HepG2 (cell line): ENCODE data around the gene BSN. TPM values are rescaled to one million over a fixed set of nuclear protein-coding genes. Genes with fewer than 3 reads are reported as not detected.
A peak's percentile ranks its signal among the peaks of the same experiment; 100 is the strongest.

Experiments
- FOXO4 ChIP-seq: sonication (generic); formaldehyde crosslinking; conservative IDR thresholded peaks from 2 replicates; pipeline ENCODE4 v1.8.1; 2023; ENCODE audit warnings: missing genetic modification reagents
- HOXA9 ChIP-seq: sonication (generic); formaldehyde crosslinking; IDR thresholded peaks from 2 replicates; pipeline ENCODE4 v1.8.1; 2022; ENCODE audit warnings: missing genetic modification reagents, mild to moderate bottlenecking, moderate library complexity, borderline replicate concordance
- KDM5B ChIP-seq: sonication (generic); formaldehyde crosslinking; IDR thresholded peaks from 2 replicates; pipeline ENCODE4 v1.4.0; 2020; ENCODE audit warnings: missing genetic modification reagents, mild to moderate bottlenecking, borderline replicate concordance
- MXI1 ChIP-seq: IDR thresholded peaks from 3 replicates; pipeline ENCODE4 v1.6.1; 2012; ENCODE audit warnings: low read depth, low read length, inconsistent platforms, borderline replicate concordance
- NR3C1 ChIP-seq: sonication (generic); formaldehyde crosslinking; IDR thresholded peaks from 2 replicates; pipeline ENCODE4 v1.4.0; 2020; ENCODE audit warnings: missing genetic modification reagents
- ONECUT2 ChIP-seq: sonication (generic); formaldehyde crosslinking; IDR thresholded peaks from 2 replicates; pipeline ENCODE4 v1.4.0; 2020; ENCODE audit warnings: missing genetic modification reagents
- SATB2 ChIP-seq: sonication (generic); formaldehyde crosslinking; IDR thresholded peaks from 2 replicates; pipeline ENCODE4 v1.5.0; 2020; ENCODE audit warnings: missing genetic modification reagents
- SIX4 ChIP-seq: sonication (generic); formaldehyde crosslinking; IDR thresholded peaks from 2 replicates; pipeline ENCODE4 v1.4.0; 2020; ENCODE audit warnings: missing genetic modification reagents
- SP4 ChIP-seq: sonication (generic); formaldehyde crosslinking; IDR thresholded peaks from 2 replicates; pipeline ENCODE4 v1.8.1; 2023; ENCODE audit warnings: mild to moderate bottlenecking, missing genetic modification reagents
- TMF1 ChIP-seq: sonication (generic); formaldehyde crosslinking; IDR thresholded peaks from 2 replicates; pipeline ENCODE4 v1.8.1; 2022; ENCODE audit warnings: low read depth, missing genetic modification reagents
- ZFX ChIP-seq: sonication (generic); formaldehyde crosslinking; IDR thresholded peaks from 2 replicates; pipeline ENCODE4 v1.4.0; 2020; ENCODE audit warnings: mild to moderate bottlenecking, low read depth, missing genetic modification reagents, moderate library complexity
- ZFYVE20 ChIP-seq: sonication (generic); formaldehyde crosslinking; IDR thresholded peaks from 2 replicates; pipeline ENCODE4 v1.8.0; 2023; ENCODE audit warnings: low read depth, mild to moderate bottlenecking, moderate library complexity, missing genetic modification reagents, borderline replicate concordance
- ZMAT3 ChIP-seq: sonication (generic); formaldehyde crosslinking; conservative IDR thresholded peaks from 2 replicates; pipeline ENCODE4 v1.7.0; 2021; ENCODE audit warnings: missing genetic modification reagents
- ZNF180 ChIP-seq: sonication (generic); formaldehyde crosslinking; IDR thresholded peaks from 2 replicates; pipeline ENCODE4 v1.4.0; 2020; ENCODE audit warnings: low read depth, missing genetic modification reagents, borderline replicate concordance
- ZNF331 ChIP-seq: sonication (generic); formaldehyde crosslinking; IDR thresholded peaks from 2 replicates; pipeline ENCODE4 v1.4.0; 2020; ENCODE audit warnings: missing genetic modification reagents
- ZNF563 ChIP-seq: sonication (generic); formaldehyde crosslinking; IDR thresholded peaks from 2 replicates; pipeline ENCODE4 v1.8.0; 2022; ENCODE audit warnings: mild to moderate bottlenecking, moderate library complexity, missing genetic modification reagents
- ZSCAN25 ChIP-seq: sonication (generic); formaldehyde crosslinking; IDR thresholded peaks from 2 replicates; pipeline ENCODE4 v1.8.0; 2022; ENCODE audit warnings: mild to moderate bottlenecking, missing genetic modification reagents
- polyA plus RNA-seq, 8 experiments: library from polyadenylated mRNA; depleted of rRNA in 3 of 8; stranded (reverse) in 7 of 8; unstranded in 1 of 8; fragments of >200 nt; fragmentation: Illumina TruSeq in 4 of 8; extraction: Trizol in 4 of 8; gene quantifications; 2 replicates each; pipeline versions ENCODE4 v1.2.1 to v1.2.3, GENCODE V29; 2011 to 2016; ENCODE audit warnings: low read depth in 4 of 8, missing spikeins in 1 of 8, mixed read lengths in 1 of 8; ENCODE audit not compliant: insufficient read depth in 1 of 8
- total RNA-seq, 5 experiments: library from RNA; depleted of rRNA; stranded (reverse); fragments of >200 nt; fragmentation: Illumina TruSeq; extraction: Trizol; gene quantifications; 2 replicates each; pipeline ENCODE4 v1.2.3, GENCODE V29; 2016; ENCODE audit warnings: low read depth in 1 of 5
- TF ChIP-seq, protein P1 (sequence below): sonication (generic); formaldehyde crosslinking; IDR thresholded peaks from 2 replicates; pipeline ENCODE4 v1.9.0; 2022; ENCODE audit warnings: low read depth, missing genetic modification reagents
- TF ChIP-seq, protein P2 (sequence below): sonication (generic); formaldehyde crosslinking; IDR thresholded peaks from 2 replicates; pipeline ENCODE4 v1.5.0; 2020; ENCODE audit warnings: missing genetic modification reagents, mild to moderate bottlenecking, borderline replicate concordance
- TF ChIP-seq, protein P3 (sequence below): sonication (generic); formaldehyde crosslinking; IDR thresholded peaks from 2 replicates; pipeline ENCODE4 v1.5.1; 2020; ENCODE audit warnings: missing genetic modification reagents, mild to moderate bottlenecking, borderline replicate concordance
- TF ChIP-seq, protein P4 (sequence below): conservative IDR thresholded peaks from 2 replicates; pipeline ENCODE4 v1.6.1; 2018; ENCODE audit warnings: missing genetic modification reagents

The BSN gene
- total and polyA plus RNA-seq, 2 of the 13 experiments (the other 11 are each of a cell fraction or from before 2014, with no cell fraction given) = 0.42 to 0.86 TPM

- TF ChIP-seq, protein P1, sequence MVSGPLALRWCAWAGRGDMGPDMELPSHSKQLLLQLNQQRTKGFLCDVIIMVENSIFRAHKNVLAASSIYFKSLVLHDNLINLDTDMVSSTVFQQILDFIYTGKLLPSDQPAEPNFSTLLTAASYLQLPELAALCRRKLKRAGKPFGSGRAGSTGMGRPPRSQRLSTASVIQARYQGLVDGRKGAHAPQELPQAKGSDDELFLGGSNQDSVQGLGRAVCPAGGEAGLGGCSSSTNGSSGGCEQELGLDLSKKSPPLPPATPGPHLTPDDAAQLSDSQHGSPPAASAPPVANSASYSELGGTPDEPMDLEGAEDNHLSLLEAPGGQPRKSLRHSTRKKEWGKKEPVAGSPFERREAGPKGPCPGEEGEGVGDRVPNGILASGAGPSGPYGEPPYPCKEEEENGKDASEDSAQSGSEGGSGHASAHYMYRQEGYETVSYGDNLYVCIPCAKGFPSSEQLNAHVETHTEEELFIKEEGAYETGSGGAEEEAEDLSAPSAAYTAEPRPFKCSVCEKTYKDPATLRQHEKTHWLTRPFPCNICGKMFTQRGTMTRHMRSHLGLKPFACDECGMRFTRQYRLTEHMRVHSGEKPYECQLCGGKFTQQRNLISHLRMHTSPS (CRISPR knock-in tag) = no peak
- no peak for TF ChIP-seq ONECUT2 (CRISPR knock-in tag)
- no peak for TF ChIP-seq NR3C1 (CRISPR knock-in tag)
- no peak for TF ChIP-seq ZNF180 (CRISPR knock-in tag)
- TF ChIP-seq KDM5B (CRISPR knock-in tag) = peak; percentile 72; the same call in 1 of the 2 replicates
- TF ChIP-seq SP4 (CRISPR knock-in tag) = no peak
- TF ChIP-seq, protein P2, sequence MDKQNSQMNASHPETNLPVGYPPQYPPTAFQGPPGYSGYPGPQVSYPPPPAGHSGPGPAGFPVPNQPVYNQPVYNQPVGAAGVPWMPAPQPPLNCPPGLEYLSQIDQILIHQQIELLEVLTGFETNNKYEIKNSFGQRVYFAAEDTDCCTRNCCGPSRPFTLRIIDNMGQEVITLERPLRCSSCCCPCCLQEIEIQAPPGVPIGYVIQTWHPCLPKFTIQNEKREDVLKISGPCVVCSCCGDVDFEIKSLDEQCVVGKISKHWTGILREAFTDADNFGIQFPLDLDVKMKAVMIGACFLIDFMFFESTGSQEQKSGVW (CRISPR knock-in tag) = no peak
- peak; percentile 26; the same call in 1 of the 2 replicates for TF ChIP-seq ZNF331 (CRISPR knock-in tag)
- TF ChIP-seq HOXA9 (CRISPR knock-in tag) = peak; percentile 69; the same call in 1 of the 2 replicates
- TF ChIP-seq ZSCAN25 = no peak
- TF ChIP-seq, protein P3, sequence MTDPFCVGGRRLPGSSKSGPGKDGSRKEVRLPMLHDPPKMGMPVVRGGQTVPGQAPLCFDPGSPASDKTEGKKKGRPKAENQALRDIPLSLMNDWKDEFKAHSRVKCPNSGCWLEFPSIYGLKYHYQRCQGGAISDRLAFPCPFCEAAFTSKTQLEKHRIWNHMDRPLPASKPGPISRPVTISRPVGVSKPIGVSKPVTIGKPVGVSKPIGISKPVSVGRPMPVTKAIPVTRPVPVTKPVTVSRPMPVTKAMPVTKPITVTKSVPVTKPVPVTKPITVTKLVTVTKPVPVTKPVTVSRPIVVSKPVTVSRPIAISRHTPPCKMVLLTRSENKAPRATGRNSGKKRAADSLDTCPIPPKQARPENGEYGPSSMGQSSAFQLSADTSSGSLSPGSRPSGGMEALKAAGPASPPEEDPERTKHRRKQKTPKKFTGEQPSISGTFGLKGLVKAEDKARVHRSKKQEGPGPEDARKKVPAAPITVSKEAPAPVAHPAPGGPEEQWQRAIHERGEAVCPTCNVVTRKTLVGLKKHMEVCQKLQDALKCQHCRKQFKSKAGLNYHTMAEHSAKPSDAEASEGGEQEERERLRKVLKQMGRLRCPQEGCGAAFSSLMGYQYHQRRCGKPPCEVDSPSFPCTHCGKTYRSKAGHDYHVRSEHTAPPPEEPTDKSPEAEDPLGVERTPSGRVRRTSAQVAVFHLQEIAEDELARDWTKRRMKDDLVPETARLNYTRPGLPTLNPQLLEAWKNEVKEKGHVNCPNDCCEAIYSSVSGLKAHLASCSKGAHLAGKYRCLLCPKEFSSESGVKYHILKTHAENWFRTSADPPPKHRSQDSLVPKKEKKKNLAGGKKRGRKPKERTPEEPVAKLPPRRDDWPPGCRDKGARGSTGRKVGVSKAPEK (CRISPR knock-in tag) = no peak
- peak; percentile 69; the same call in 1 of the 2 replicates for TF ChIP-seq TMF1 (CRISPR knock-in tag)
- TF ChIP-seq ZMAT3 = peak; percentile 94
- no peak for TF ChIP-seq SATB2 (CRISPR knock-in tag)
- TF ChIP-seq, protein P4, sequence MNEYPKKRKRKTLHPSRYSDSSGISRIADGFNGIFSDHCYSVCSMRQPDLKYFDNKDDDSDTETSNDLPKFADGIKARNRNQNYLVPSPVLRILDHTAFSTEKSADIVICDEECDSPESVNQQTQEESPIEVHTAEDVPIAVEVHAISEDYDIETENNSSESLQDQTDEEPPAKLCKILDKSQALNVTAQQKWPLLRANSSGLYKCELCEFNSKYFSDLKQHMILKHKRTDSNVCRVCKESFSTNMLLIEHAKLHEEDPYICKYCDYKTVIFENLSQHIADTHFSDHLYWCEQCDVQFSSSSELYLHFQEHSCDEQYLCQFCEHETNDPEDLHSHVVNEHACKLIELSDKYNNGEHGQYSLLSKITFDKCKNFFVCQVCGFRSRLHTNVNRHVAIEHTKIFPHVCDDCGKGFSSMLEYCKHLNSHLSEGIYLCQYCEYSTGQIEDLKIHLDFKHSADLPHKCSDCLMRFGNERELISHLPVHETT (CRISPR knock-in tag) = 0 out of 2 replicates have a peak, but pooled peaks have one; percentile 12
- TF ChIP-seq ZFX (CRISPR knock-in tag) = no peak; the same call in 1 of the 2 replicates
- TF ChIP-seq SIX4 = peak; percentile 46; the same call in 1 of the 2 replicates
- TF ChIP-seq ZNF563 (CRISPR knock-in tag) = peak; percentile 97
- TF ChIP-seq MXI1 = peak; percentile 84; the same call in 2 of the 3 replicates
- 0 out of 2 replicates have a peak, but pooled peaks have one; percentile 71 for TF ChIP-seq FOXO4
- peak; percentile 80; the same call in 1 of the 2 replicates for TF ChIP-seq ZFYVE20
Measured at GRCh38 chr3:49554633-49555265, 472 bp downstream of the BSN start (continued).
